ENCODE data around the gene SAFB.

SAFB gene

GRCh38 chr19:5666921-5667610 is 44.2 kb downstream of the SAFB start:
- DNase-seq (ENCODE audit: low spot score), result no peak

GRCh38 chr19:5667751-5668271 is 44.9 kb downstream of the SAFB start:
- DNase-seq (ENCODE audit: low spot score), result no peak

- no peak for DNase-seq (ENCODE audit: low spot score)
These were observed 46.3 kb downstream of the SAFB start for GRCh38 chr19:5669212-5669611.

GRCh38 chr19:5671600-5671999 is 48.7 kb downstream of the SAFB start:
- no peak for DNase-seq (ENCODE audit: low spot score)

GRCh38 chr19:5672708-5673459 is 50.0 kb downstream of the SAFB start:
- DNase-seq (ENCODE audit: low spot score), result no peak

- no peak for DNase-seq (ENCODE audit: low spot score)
These were observed 50.9 kb downstream of the SAFB start for GRCh38 chr19:5673752-5674151.

GRCh38 chr19:5674714-5675113 is 51.8 kb downstream of the SAFB start:
- no peak for DNase-seq (ENCODE audit: low spot score)

- no peak for DNase-seq (ENCODE audit: low spot score)
These were observed 53.4 kb downstream of the SAFB start for GRCh38 chr19:5676105-5676771.

GRCh38 chr19:5676772-5677105 is 53.9 kb downstream of the SAFB start:
- DNase-seq (ENCODE audit: low spot score), result no peak

GRCh38 chr19:5677136-5677535 is 54.3 kb downstream of the SAFB start:
- DNase-seq (ENCODE audit: low spot score), result no peak

GRCh38 chr19:5677580-5677979 is 54.7 kb downstream of the SAFB start:
- DNase-seq (ENCODE audit: low spot score), result no peak

- DNase-seq (ENCODE audit: low spot score), result no peak
These were observed 55.3 kb downstream of the SAFB start for GRCh38 chr19:5678071-5678718.

GRCh38 chr19:5679289-5680083 is 56.6 kb downstream of the SAFB start:
- no peak for DNase-seq (ENCODE audit: low spot score)

GRCh38 chr19:5680084-5680436 is 57.2 kb downstream of the SAFB start:
- DNase-seq (ENCODE audit: low spot score), result no peak

GRCh38 chr19:5680437-5681368 is 57.8 kb downstream of the SAFB start, which contains the start of the genes HSD11B1L and MICOS13:
HSD11B1L (plus strand) TSS chr19:5681027; CDS start chr19:5684833, 3,806 bp downstream.
MICOS13 (minus strand) TSS chr19:5680516; CDS start chr19:5680486, 30 bp downstream.
- DNase-seq (ENCODE audit: low spot score), result peak; percentile 98

GRCh38 chr19:5681391-5682106 is 58.7 kb downstream of the SAFB start:
- DNase-seq (ENCODE audit: low spot score), result no peak

GRCh38 chr19:5682107-5682482 is 59.2 kb downstream of the SAFB start:
- DNase-seq (ENCODE audit: low spot score), result no peak

GRCh38 chr19:5683177-5683886 is 60.4 kb downstream of the SAFB start:
- DNase-seq (ENCODE audit: low spot score), result no peak

All from CD4-positive, alpha-beta T cell treated with Interleukin-15 for 4 hours (primary cell).